AG10803 (cell line): ENCODE measurements around the gene ALOX5.

Experiments
- DNase-seq: peaks from one replicate; pipeline ENCODE4 v3.0.0; 2010; ENCODE audit warnings: low read depth
- H3K4me3 ChIP-seq: 2 replicates; pipeline ENCODE4 v1.5.1; 2011; ENCODE audit warnings: mild to moderate bottlenecking, low read length, control low read depth
- CTCF ChIP-seq: conservative IDR thresholded peaks from 2 replicates; pipeline ENCODE4 v1.5.1; 2011; ENCODE audit warnings: mild to moderate bottlenecking, low read length, control low read depth, inconsistent platforms

ALOX5 gene

DNA sequence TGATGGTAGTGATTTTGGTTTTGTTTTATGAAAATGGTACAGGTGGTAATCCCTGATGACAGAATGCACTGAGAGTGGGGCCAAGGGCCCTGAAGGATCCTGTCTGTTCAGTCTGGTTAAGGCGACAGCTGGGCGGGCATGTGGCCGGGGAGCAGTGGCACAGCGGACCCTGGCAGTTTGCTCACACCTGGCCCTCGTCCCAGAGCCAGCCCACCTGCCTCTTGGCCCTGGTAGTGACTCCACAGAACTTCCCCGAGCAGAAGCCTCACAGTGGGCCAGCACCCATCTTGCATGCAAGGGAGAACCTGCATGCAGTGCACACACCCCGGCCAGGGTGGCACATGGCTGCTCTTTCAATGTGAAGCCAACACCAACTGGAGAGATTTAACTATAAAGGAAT, 82.8 kb downstream of the ALOX5 start:
- TF ChIP-seq CTCF, result no peak
- no peak overlapping the region for H3K4me3 ChIP-seq
- no peak for DNase-seq

- H3K4me3 ChIP-seq, result no peak overlapping the region
- DNase-seq, result no peak
- TF ChIP-seq CTCF, result no peak
Measured at GRCh38 chr10:45457487-45457886, 83.5 kb downstream of the ALOX5 start.

GRCh38 chr10:45460235-45460878, 86.3 kb downstream of the ALOX5 start:
- no peak overlapping the region for H3K4me3 ChIP-seq
- TF ChIP-seq CTCF, result no peak
- no peak for DNase-seq

DNA sequence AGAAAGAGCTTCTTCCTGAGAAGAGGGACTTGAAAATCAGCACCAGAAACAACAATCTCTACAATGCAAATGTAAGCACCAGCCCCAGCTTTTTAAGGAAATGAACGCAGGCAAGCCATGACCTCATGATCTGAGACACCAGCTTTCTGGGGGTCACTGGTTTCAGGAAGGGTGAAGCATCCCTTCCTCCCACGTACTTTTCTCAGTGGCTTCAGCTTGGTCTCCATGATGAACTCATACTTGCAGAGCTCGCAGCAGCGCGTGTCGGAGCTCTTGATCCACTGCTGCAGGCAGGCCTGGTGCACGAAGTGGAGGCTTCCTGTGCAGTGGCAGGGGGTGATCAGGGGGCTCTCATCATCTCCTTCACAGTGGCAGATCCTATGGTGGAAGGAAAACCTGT, 87.0 kb downstream of the ALOX5 start:
- TF ChIP-seq CTCF, result no peak
- no peak for DNase-seq
- no peak overlapping the region for H3K4me3 ChIP-seq

DNA sequence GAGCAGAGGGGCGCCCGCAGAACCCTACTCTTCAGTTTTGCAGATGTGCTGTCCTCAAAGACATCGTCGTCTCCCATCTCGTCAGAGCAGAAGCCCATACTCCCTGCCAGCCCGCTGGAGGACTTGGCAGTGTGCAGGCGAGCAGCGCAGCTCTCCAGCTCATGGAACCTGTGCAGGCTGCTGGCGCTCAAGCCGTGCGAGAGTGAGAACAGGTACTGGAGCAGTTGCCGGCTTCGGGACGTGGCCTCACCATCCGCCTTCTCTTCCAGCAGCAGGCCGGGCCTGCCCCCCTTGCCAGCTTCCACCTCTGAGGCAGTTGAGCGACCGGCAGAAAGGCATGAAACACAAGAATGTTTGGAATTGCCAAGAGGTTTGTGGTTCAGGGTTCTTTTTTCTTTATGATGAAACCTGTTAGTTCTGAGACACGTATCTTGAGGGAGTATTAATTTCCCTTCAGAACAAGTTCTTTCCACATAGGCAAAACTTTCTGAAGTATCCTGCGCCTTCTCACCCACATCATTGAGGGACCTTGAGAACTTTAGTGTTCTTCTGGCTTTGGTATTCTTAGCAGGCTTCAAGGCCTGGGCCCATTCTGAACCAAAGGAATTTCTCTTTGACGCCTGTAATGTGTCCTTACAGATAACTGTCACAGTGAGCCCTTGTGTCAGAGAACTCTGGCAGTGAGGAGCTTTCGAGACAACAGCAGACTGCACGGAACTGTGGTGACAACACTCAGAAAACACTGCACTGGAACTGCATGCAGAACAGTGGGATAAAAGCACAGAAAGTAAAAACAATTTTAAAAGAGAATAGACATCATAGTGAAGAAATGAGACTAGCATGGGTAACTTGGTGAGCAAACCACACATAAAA, 89.5 kb downstream of the ALOX5 start:
- no peak for TF ChIP-seq CTCF
- H3K4me3 ChIP-seq, result no peak overlapping the region
- peak; percentile 28 for DNase-seq

- TF ChIP-seq CTCF, result peak; percentile 95
- peak; percentile 66 for DNase-seq
- no peak overlapping the region for H3K4me3 ChIP-seq
Measured at GRCh38 chr10:45464958-45465567, 91.0 kb downstream of the ALOX5 start.

DNA sequence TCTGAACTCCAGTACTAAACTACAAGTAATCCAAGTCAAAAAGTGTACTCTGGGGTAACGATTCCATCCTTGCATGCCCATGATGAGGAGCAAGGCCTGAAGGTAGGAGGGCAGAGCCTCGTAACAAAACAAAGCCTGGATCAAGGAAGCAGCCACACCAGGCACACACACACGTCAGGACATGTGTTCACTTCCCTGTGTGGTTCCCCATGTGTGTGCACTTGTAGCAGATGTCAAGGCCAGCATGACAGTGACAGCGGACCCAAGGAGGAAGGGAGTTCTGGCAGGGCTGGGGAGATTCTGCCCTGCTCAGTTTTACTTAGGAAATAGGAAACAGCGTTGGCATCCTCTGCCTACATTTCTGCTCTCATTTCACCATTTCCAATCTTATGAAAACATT, 92.8 kb downstream of the ALOX5 start:
- DNase-seq, result no peak
- no peak for TF ChIP-seq CTCF
- H3K4me3 ChIP-seq, result no peak overlapping the region
